CD4-positive, alpha-beta T cell (primary cell): ENCODE results near the gene EHD2. TPM values are rescaled to one million over a fixed set of nuclear protein-coding genes. Genes with fewer than 3 reads are reported as not detected.
A peak's percentile ranks its signal among the peaks of the same experiment; 100 is the strongest.

Source experiments
- ATAC-seq: fragments of 200-7000 bp; cut with Tn5 transposase; one replicate; pipeline ENCODE4 v1.10.0; 2022; ENCODE audit warnings: mild to moderate bottlenecking; ENCODE audit not compliant: poor library complexity
- CTCF ChIA-PET: fragments of 350-600 bp; sonication (Branson Sonifier 250); formaldehyde crosslinking; loops from one replicate; lab custom pipeline; 2021; ENCODE audit warnings: antibody characterized with exemption, inconsistent platforms; lab: Charles Lee
- POLR2A ChIA-PET: fragments of 350-600 bp; sonication (Branson Sonifier 250); formaldehyde crosslinking; loops from one replicate; lab custom pipeline; 2021; ENCODE audit warnings: antibody characterized with exemption, inconsistent platforms; lab: Charles Lee
- DNase-seq, 14 experiments: peaks; one replicate each; pipeline ENCODE4 v3.0.0-alpha.2; 2013 to 2020; ENCODE audit warnings: mixed read lengths in 2 of 14
- H3K27ac ChIP-seq, 2 donors: one replicate each; pipeline versions ENCODE4 v1.5.1 to v1.7.0; 2013; ENCODE audit warnings: low read length in 2 of 2, low read depth in 1 of 2, mild to moderate bottlenecking in 1 of 2
- H3K27me3 ChIP-seq, 2 experiments: 1 replicate in 1 of 2; 2 replicates in 1 of 2; pipeline versions ENCODE4 v1.6.1 to v1.7.0; 2013; ENCODE audit warnings: low read length in 2 of 2, control low read depth in 1 of 2, mild to moderate bottlenecking in 1 of 2, moderate library complexity in 1 of 2; ENCODE audit not compliant: insufficient read depth in 2 of 2, control insufficient read depth in 1 of 2
- H3K36me3 ChIP-seq: one replicate; pipeline ENCODE4 v1.6.1; 2013; ENCODE audit warnings: low read length, control low read depth; ENCODE audit not compliant: insufficient read depth
- H3K4me1 ChIP-seq: one replicate; pipeline ENCODE4 v1.6.1; 2013; ENCODE audit warnings: low read length, control low read depth; ENCODE audit not compliant: insufficient read depth
- H3K4me3 ChIP-seq: one replicate; pipeline ENCODE4 v1.5.1; 2013; ENCODE audit warnings: mild to moderate bottlenecking, low read length, moderate library complexity
- H3K9me3 ChIP-seq, 2 experiments: 1 replicate in 1 of 2; 2 replicates in 1 of 2; pipeline versions ENCODE4 v1.6.1 to v1.7.0; 2013; ENCODE audit warnings: low read length in 2 of 2, mild to moderate bottlenecking in 2 of 2, control low read depth in 1 of 2, moderate library complexity in 1 of 2; ENCODE audit not compliant: control insufficient read depth in 1 of 2, insufficient read depth in 1 of 2
- H3K27ac Mint-ChIP-seq: one replicate; pipeline ENCODE4 v1.8.0; 2020; ENCODE audit warnings: mixed read lengths
- H3K27me3 Mint-ChIP-seq: one replicate; pipeline ENCODE4 v1.8.0; 2021; ENCODE audit warnings: mixed read lengths
- H3K36me3 Mint-ChIP-seq: one replicate; pipeline ENCODE4 v1.8.0; 2021; ENCODE audit warnings: low read depth, mixed read lengths
- H3K4me1 Mint-ChIP-seq: one replicate; pipeline ENCODE4 v1.8.0; 2021; ENCODE audit warnings: low read depth, mixed read lengths
- H3K4me3 Mint-ChIP-seq: one replicate; pipeline ENCODE4 v1.8.0; 2020; ENCODE audit warnings: mild to moderate bottlenecking, mixed read lengths
- H3K9me3 Mint-ChIP-seq: one replicate; pipeline ENCODE4 v1.8.0; 2020; ENCODE audit warnings: mixed read lengths
- CTCF ChIP-seq: fragments of 200-600 bp; IDR thresholded peaks from one replicate; pipeline ENCODE4 v1.8.0; 2022; ENCODE audit warnings: antibody characterized with exemption, mild to moderate bottlenecking
- intact Hi-C, 2 experiments: fragments of 100-400 bp; cut with DNase I in 1 of 2; cut with micrococcal nuclease in 1 of 2; formaldehyde crosslinking; loops; one replicate each; pipeline versions ENCODE4 v1.15.1 to v1.9.0; 2023 to 2025; cut with DNase I, micrococcal nuclease
- total RNA-seq, 174 experiments: library from RNA in 2 of 174; stranded (reverse) in 2 of 174; gene quantifications; one replicate each; pipeline ENCODE4 v1.2.3 and lab custom pipeline; 2021 to 2026

EHD2 gene
- total RNA-seq, 2 experiments from 2014 or later = 0.16 TPM; not detected in 1

- ATAC-seq (peak; percentile 50), DNase-seq (peak in 11 of 14 experiments; percentile 17 to 66 (median 37))
- Mint-ChIP-seq H3K27ac (no peak overlapping the region), H3K27me3 (no peaks in the 10 kb centered on the region), H3K4me1 (peaks cover 13% of the 10 kb centered on the region), H3K36me3 (no peaks in the 10 kb centered on the region), H3K4me3 (no peak overlapping the region), H3K9me3 (no peaks in the 10 kb centered on the region)
- H3K9me3 ChIP-seq = no peaks in the 10 kb centered on the region
- H3K27ac ChIP-seq = no peak overlapping the region
- no peaks in the 10 kb centered on the region for H3K27me3 ChIP-seq
- peak; percentile 52 for TF ChIP-seq CTCF
- no peaks in the 10 kb centered on the region for H3K36me3 ChIP-seq
- no peaks in the 10 kb centered on the region for H3K4me1 ChIP-seq
- no peak overlapping the region for H3K4me3 ChIP-seq
- ChIA-PET POLR2A (interaction anchor here (1.4 kb wide), 1 partner anchor 20 kb away, joined by 5 read pairs; the partner anchor contains the start of gene NOP53), CTCF (no interaction called here)
- intact Hi-C loops = loop anchor here (1.0 kb wide), 1 partner anchor 23 kb away; no protein-coding TSS in a partner anchor
These were observed 52.5 kb downstream of the EHD2 start for GRCh38 chr19:47765523-47766358.

GRCh38 chr19:47766359-47766620, 53.1 kb downstream of the EHD2 start:
- no peak overlapping the region for H3K27ac Mint-ChIP-seq

GRCh38 chr19:47766670-47767069, 53.4 kb downstream of the EHD2 start:
- no peaks in the 10 kb centered on the region for H3K27me3 ChIP-seq
- no peak for DNase-seq

More at GRCh38 chr19:47766359-47766620, 53.1 kb downstream of the EHD2 start:
- H3K4me3 ChIP-seq = no peak overlapping the region
- DNase-seq (no peak), ATAC-seq (no peak)
- intact Hi-C loops = loop anchor here (1.0 kb wide), 1 partner anchor 22 kb away; no protein-coding TSS in a partner anchor
- CTCF ChIA-PET = no interaction called here
- H3K4me1 ChIP-seq = no peaks in the 10 kb centered on the region
- POLR2A ChIA-PET = no interaction called here
- no peaks in the 10 kb centered on the region for H3K36me3 ChIP-seq
- H3K9me3 ChIP-seq = no peaks in the 10 kb centered on the region
- Mint-ChIP-seq H3K4me3 (no peak overlapping the region), H3K36me3 (no peaks in the 10 kb centered on the region), H3K4me1 (peaks cover 13% of the 10 kb centered on the region), H3K27me3 (no peaks in the 10 kb centered on the region), H3K9me3 (no peaks in the 10 kb centered on the region)
- H3K27me3 ChIP-seq = no peaks in the 10 kb centered on the region
- H3K27ac ChIP-seq = no peak overlapping the region
- no peak for TF ChIP-seq CTCF

More at GRCh38 chr19:47766670-47767069, 53.4 kb downstream of the EHD2 start:
- H3K27me3 Mint-ChIP-seq = no peaks in the 10 kb centered on the region
- no peak for ATAC-seq
- Histone ChIP-seq H3K27ac (no peak overlapping the region), H3K36me3 (no peaks in the 10 kb centered on the region), H3K4me3 (no peak overlapping the region), H3K4me1 (no peaks in the 10 kb centered on the region), H3K9me3 (no peaks in the 10 kb centered on the region)
- no peaks in the 10 kb centered on the region for H3K9me3 Mint-ChIP-seq
- no peaks in the 10 kb centered on the region for H3K36me3 Mint-ChIP-seq
- no peak overlapping the region for H3K4me3 Mint-ChIP-seq
- CTCF ChIA-PET = no interaction called here
- H3K4me1 Mint-ChIP-seq = peaks cover 13% of the 10 kb centered on the region
- intact Hi-C loops = loop anchor here (1.0 kb wide), 1 partner anchor 22 kb away; no protein-coding TSS in a partner anchor
- no peak for TF ChIP-seq CTCF
- H3K27ac Mint-ChIP-seq = no peak overlapping the region
- POLR2A ChIA-PET = no interaction called here
